ENCODE results near the gene IFNA21.
"Not testable (repeated sequence)": the region's sequence is repeated elsewhere in the genome, so short reads cannot be mapped to it uniquely, and the experiment has no call there.

- not testable (repeated sequence) for TF ChIP-seq POLR2A (IDR thresholded peaks at IDR 0.05)
- TF ChIP-seq CTCF (IDR thresholded peaks at IDR 0.05): peak; percentile 8 to 45 (median 37)
Measured at GRCh38 chr9:21194867-21195776, 28.7 kb upstream of the IFNA21 start.
